GM19238 (cell line): ENCODE results near the gene KRT78.
"Not testable (repeated sequence)": the region's sequence is repeated elsewhere in the genome, so short reads cannot be mapped to it uniquely, and the experiment has no call there.

Experiments
- DNase-seq: peaks from one replicate; pipeline ENCODE4 v3.0.0; 2011; ENCODE audit warnings: low spot score; ENCODE audit not compliant: insufficient read length

The KRT78 gene

GRCh38 chr12:52872644-52873389 is 24.0 kb upstream of the KRT78 start:
- no peak for DNase-seq

GRCh38 chr12:52871291-52872039 is 22.7 kb upstream of the KRT78 start:
- DNase-seq = no peak

- DNase-seq = peak; percentile 67
Observed at GRCh38 chr12:52870361-52871290, 21.8 kb upstream of the KRT78 start.

GRCh38 chr12:52867642-52868041 is 18.8 kb upstream of the KRT78 start:
- DNase-seq = no peak

GRCh38 chr12:52867152-52867551 is 18.4 kb upstream of the KRT78 start:
- DNase-seq = no peak

GRCh38 chr12:52865090-52865944 is 16.5 kb upstream of the KRT78 start:
- DNase-seq = no peak

GRCh38 chr12:52862023-52862422 is 13.2 kb upstream of the KRT78 start:
- no peak for DNase-seq

- DNase-seq = no peak
Observed at GRCh38 chr12:52861511-52861910, 12.7 kb upstream of the KRT78 start.

- no peak for DNase-seq
Observed at GRCh38 chr12:52860102-52860823, 11.5 kb upstream of the KRT78 start.

GRCh38 chr12:52857500-52857899 is 8.7 kb upstream of the KRT78 start:
- no peak for DNase-seq

GRCh38 chr12:52856787-52857186 is 8.0 kb upstream of the KRT78 start:
- no peak for DNase-seq

GRCh38 chr12:52856077-52856476 is 7.3 kb upstream of the KRT78 start:
- DNase-seq = not testable (repeated sequence)

- DNase-seq = no peak
Observed at GRCh38 chr12:52851787-52852186, 3.0 kb upstream of the KRT78 start.

GRCh38 chr12:52850681-52851080 is 1.9 kb upstream of the KRT78 start:
- DNase-seq = no peak

GRCh38 chr12:52849511-52849910 is 717 bp upstream of the KRT78 start:
- DNase-seq = no peak

GRCh38 chr12:52847335-52848102 is 1.3 kb downstream of the KRT78 start:
- DNase-seq = no peak

GRCh38 chr12:52846356-52846970 is 2.3 kb downstream of the KRT78 start:
- no peak for DNase-seq

- DNase-seq = no peak
Observed at GRCh38 chr12:52845946-52846345, 2.8 kb downstream of the KRT78 start.

GRCh38 chr12:52844386-52844785 is 4.4 kb downstream of the KRT78 start:
- no peak for DNase-seq
